Gastroesophageal sphincter (tissue), 4 donors: ENCODE data around the gene TPRN. TPM values are rescaled to one million over a fixed set of nuclear protein-coding genes. Genes with fewer than 3 reads are reported as not detected.

Experiments
- ATAC-seq: fragments of 150-250 bp; one replicate; pipeline ENCODE4 v1.9.1; 2016; ENCODE audit warnings: mild to moderate bottlenecking, moderate library complexity
- H3K27ac ChIP-seq, 4 donors: fragments of 200-600 bp; sonication (generic) in 3 of 4; 1 replicate in 3 of 4; 2 replicates in 1 of 4; pipeline ENCODE4 v1.5.1; 2016 to 2019
- H3K27me3 ChIP-seq: fragments of 200-600 bp; sonication (generic); one replicate; pipeline ENCODE4 v1.5.1; 2019
- H3K36me3 ChIP-seq, 2 donors: fragments of 200-600 bp; sonication (generic); one replicate each; pipeline ENCODE4 v1.5.1; 2019; ENCODE audit warnings: control low read depth in 1 of 2
- H3K4me1 ChIP-seq, 3 donors: fragments of 200-600 bp; sonication (generic); 1 replicate in 2 of 3; 2 replicates in 1 of 3; pipeline ENCODE4 v1.5.1; 2016 to 2019; ENCODE audit warnings: control low read depth in 2 of 3
- H3K4me3 ChIP-seq, 2 donors: fragments of 200-600 bp; sonication (generic); one replicate each; pipeline ENCODE4 v1.5.1; 2019; ENCODE audit warnings: mild to moderate bottlenecking in 1 of 2, moderate library complexity in 1 of 2
- H3K9me3 ChIP-seq, 3 donors: fragments of 200-600 bp; sonication (generic); one replicate each; pipeline ENCODE4 v1.5.1; 2017 to 2019; ENCODE audit warnings: control low read depth in 2 of 3
- CTCF ChIP-seq, 4 experiments: fragments of 200-600 bp in 2 of 4; fragments of 450-650 bp in 2 of 4; sonication (generic) in 1 of 4; IDR thresholded peaks; one replicate each; pipeline ENCODE4 v1.5.1; 2017 to 2019; ENCODE audit warnings: antibody characterized with exemption in 4 of 4, mild to moderate bottlenecking in 2 of 4, moderate library complexity in 2 of 4
- EP300 ChIP-seq: sonication (generic); formaldehyde crosslinking; IDR thresholded peaks from one replicate; pipeline ENCODE4 v1.6.1; 2017; ENCODE audit warnings: antibody characterized with exemption, mild to moderate bottlenecking
- POLR2A ChIP-seq, 2 donors: fragments of 450-650 bp; IDR thresholded peaks; one replicate each; pipeline ENCODE4 v1.6.1; 2017; ENCODE audit warnings: antibody characterized with exemption in 2 of 2, mild to moderate bottlenecking in 2 of 2, moderate library complexity in 1 of 2
- POLR2AphosphoS5 ChIP-seq: sonication (generic); formaldehyde crosslinking; IDR thresholded peaks from one replicate; pipeline ENCODE4 v1.6.1; 2017; ENCODE audit warnings: antibody characterized with exemption
- WGBS, 2 donors: methylation state at CpG; one replicate each; pipeline ENCODE4 v1.1.5; 2018; ENCODE audit warnings: low coverage in 1 of 2; 5-methylcytosine and 5-hydroxymethylcytosine counted together
- total RNA-seq, 4 donors: library from RNA; depleted of rRNA; stranded (reverse); fragments of >200 nt; gene quantifications; one replicate each; pipeline ENCODE4 v1.1.0, GENCODE V29; 2016

Gene TPRN
- total RNA-seq, 4 donors from 2014 or later = 3.6 to 11.6 (median 6.1) TPM

- 91 to 97% methylated on average over 6 to 20 of the region's 26 CpGs for WGBS, 2 donors
- no peaks in the 10 kb centered on the region for H3K4me1 ChIP-seq
- H3K9me3 ChIP-seq = no peaks in the 10 kb centered on the region
- H3K4me3 ChIP-seq = no peak overlapping the region
- ATAC-seq = no peak
- H3K36me3 ChIP-seq = no peaks in the 10 kb centered on the region
- H3K27ac ChIP-seq = no peak overlapping the region
- TF ChIP-seq POLR2A (IDR thresholded peaks at IDR 0.05) (no peak), POLR2AphosphoS5 (no peak), EP300 (no peak), CTCF (IDR thresholded peaks at IDR 0.05) (no peak)
- H3K27me3 ChIP-seq = peaks cover 87% of the 10 kb centered on the region
Measured at GRCh38 chr9:137147091-137147792, 53.3 kb downstream of the TPRN start.

DNA sequence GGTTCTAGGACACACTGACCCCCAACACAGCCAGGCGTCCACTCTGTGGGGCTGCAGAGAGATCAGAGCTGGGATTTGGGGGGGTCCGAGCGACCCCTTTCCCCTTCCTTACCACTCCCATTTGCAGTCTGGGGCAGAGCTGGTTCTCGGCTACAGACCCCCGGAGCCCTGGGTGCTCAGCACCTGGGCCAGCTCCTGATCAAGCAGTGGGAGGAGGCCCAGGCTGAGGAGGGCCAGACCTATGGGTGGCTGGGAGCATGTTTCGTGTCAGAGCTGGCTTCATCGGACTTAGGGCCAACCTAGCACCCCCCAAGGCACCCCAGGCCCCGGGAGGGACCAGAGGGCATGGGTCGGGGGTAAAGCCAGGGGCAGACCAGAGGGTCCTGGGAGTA, 54.0 kb downstream of the TPRN start:
- TF ChIP-seq CTCF (IDR thresholded peaks at IDR 0.05) = no peak
- no peaks in the 10 kb centered on the region for H3K4me1 ChIP-seq
- H3K9me3 ChIP-seq = no peaks in the 10 kb centered on the region
- no peak overlapping the region for H3K4me3 ChIP-seq
- no peaks in the 10 kb centered on the region for H3K36me3 ChIP-seq
- peaks cover 94% of the 10 kb centered on the region for H3K27me3 ChIP-seq
- WGBS, 2 donors = no CpG with 5 or more reads among the region's 9 CpGs
- ATAC-seq = no peak
- H3K27ac ChIP-seq = no peak overlapping the region

DNA sequence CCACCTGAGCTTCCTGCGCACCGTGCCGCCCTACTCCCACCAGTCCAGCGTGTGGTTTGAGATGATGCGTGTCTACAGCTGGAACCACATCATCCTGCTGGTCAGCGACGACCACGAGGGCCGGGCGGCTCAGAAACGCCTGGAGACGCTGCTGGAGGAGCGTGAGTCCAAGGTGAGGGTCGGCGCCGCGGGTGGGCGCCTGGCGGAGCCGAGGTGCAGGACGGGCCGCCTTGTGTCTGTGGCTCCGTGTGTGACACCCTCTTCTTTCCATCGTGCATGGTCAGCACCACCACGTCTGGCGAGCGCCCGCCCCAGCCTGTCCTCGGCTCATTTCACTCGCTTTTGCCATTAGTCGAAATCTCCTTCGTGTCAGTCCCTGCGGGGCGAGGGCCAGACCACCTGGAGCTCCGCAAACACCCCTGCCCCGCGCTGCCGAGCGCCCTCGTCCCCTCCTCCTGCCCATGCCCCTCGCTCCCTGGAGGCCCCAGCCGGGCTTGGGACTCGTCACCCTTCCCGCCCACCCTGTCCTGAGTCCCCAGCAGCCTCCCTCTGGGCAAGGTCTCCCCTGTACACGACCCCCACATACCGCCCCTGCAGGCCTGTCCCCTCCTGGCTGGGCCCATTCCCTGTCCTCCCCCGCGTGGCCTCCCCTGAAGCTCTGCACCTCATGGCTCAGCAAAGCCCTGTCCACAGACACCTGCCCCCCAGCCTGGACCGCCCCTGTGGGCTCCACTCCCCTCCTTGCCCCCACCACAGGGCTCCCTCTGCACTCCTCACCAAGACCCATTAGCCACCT, 54.6 kb downstream of the TPRN start:
- Histone ChIP-seq H3K4me1 (no peaks in the 10 kb centered on the region), H3K9me3 (no peaks in the 10 kb centered on the region), H3K36me3 (no peaks in the 10 kb centered on the region), H3K27ac (no peak overlapping the region), H3K4me3 (no peak overlapping the region), H3K27me3 (peaks cover 94% of the 10 kb centered on the region)
- WGBS, 2 donors = 45 to 66% methylated on average over 11 to 16 of the region's 49 CpGs
- TF ChIP-seq POLR2A (IDR thresholded peaks at IDR 0.05) = no peak
- TF ChIP-seq POLR2AphosphoS5 = no peak
- TF ChIP-seq CTCF (IDR thresholded peaks at IDR 0.05) = no peak
- no peak for TF ChIP-seq EP300
- ATAC-seq = no peak

GRCh38 chr9:137143459-137143858, 57.1 kb downstream of the TPRN start:
- WGBS, 2 donors = no CpG with 5 or more reads among the region's 4 CpGs

More at GRCh38 chr9:137143459-137143858, 57.1 kb downstream of the TPRN start:
- Histone ChIP-seq H3K27ac (no peak overlapping the region), H3K4me3 (no peak overlapping the region), H3K4me1 (peaks cover 0 to 12% (median 3%) of the 10 kb centered on the region in 3 donors), H3K36me3 (no peaks in the 10 kb centered on the region), H3K27me3 (peaks cover 94% of the 10 kb centered on the region), H3K9me3 (no peaks in the 10 kb centered on the region)
- ATAC-seq = no peak
- TF ChIP-seq CTCF (IDR thresholded peaks at IDR 0.05) (no peak), POLR2A (IDR thresholded peaks at IDR 0.05) (no peak), POLR2AphosphoS5 (no peak), EP300 (no peak)
